ENCODE data around the gene EFHD2. TPM values are rescaled to one million over a fixed set of nuclear protein-coding genes. Genes with fewer than 3 reads are reported as not detected.

Gene EFHD2
- total RNA-seq, 1 experiment from 2014 or later, result 69.7 TPM

DNA sequence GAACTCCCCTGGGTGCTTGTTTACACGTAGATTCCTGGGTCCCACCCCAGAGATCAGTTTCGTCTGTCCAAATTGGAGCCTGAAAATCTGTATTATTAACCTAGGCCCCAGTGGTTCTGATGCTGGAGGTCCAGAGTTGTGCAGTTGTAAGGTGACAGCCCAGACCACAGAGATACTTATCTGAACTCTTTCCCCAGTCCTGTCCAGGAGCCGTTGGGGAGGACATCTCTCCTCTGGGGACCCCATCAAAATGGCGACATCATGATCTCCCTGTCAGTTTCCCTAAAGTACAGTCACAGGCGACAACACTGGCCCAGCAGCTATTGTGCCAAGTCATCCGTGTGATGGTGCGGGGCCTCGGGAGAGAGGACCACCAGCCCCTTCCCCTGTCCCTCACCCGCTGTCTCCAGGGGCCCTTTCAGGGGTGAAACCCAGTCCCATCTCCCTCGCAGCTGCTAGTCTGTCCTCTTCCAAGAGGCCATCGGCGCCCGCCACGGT is 749 bp upstream of the EFHD2 start:
- ChIA-PET RAD21 (ENCODE audit: low non-redundant PET in 1 of 2, low total read pairs in 2 of 2, uncharacterized antibody in 2 of 2, unreplicated experiment in 2 of 2) (no interaction called here), CTCF (no interaction called here), POLR2A (no interaction called here)
- TF ChIP-seq, protein P1, sequence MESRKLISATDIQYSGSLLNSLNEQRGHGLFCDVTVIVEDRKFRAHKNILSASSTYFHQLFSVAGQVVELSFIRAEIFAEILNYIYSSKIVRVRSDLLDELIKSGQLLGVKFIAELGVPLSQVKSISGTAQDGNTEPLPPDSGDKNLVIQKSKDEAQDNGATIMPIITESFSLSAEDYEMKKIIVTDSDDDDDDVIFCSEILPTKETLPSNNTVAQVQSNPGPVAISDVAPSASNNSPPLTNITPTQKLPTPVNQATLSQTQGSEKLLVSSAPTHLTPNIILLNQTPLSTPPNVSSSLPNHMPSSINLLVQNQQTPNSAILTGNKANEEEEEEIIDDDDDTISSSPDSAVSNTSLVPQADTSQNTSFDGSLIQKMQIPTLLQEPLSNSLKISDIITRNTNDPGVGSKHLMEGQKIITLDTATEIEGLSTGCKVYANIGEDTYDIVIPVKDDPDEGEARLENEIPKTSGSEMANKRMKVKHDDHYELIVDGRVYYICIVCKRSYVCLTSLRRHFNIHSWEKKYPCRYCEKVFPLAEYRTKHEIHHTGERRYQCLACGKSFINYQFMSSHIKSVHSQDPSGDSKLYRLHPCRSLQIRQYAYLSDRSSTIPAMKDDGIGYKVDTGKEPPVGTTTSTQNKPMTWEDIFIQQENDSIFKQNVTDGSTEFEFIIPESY (IDR thresholded peaks at IDR 0.05; ENCODE audit: extremely low read depth, insufficient replicate concordance, low read length), result no peak
- TF ChIP-seq ELF1 (IDR thresholded peaks at IDR 0.05; ENCODE audit: borderline replicate concordance, low read depth) (no peak), SIN3A (IDR thresholded peaks at IDR 0.05; ENCODE audit: low read depth) (no peak), SRF (IDR thresholded peaks at IDR 0.05; ENCODE audit: low read depth) (no peak), EZH2 (IDR thresholded peaks at IDR 0.05) (no peak), FOSL1 (IDR thresholded peaks at IDR 0.05; ENCODE audit: low read depth) (no peak), CBX3 (IDR thresholded peaks at IDR 0.05; ENCODE audit: low read depth) (no peak), SP1 (IDR thresholded peaks at IDR 0.05; ENCODE audit: low read depth) (no peak)
- TF ChIP-seq, protein P2, sequence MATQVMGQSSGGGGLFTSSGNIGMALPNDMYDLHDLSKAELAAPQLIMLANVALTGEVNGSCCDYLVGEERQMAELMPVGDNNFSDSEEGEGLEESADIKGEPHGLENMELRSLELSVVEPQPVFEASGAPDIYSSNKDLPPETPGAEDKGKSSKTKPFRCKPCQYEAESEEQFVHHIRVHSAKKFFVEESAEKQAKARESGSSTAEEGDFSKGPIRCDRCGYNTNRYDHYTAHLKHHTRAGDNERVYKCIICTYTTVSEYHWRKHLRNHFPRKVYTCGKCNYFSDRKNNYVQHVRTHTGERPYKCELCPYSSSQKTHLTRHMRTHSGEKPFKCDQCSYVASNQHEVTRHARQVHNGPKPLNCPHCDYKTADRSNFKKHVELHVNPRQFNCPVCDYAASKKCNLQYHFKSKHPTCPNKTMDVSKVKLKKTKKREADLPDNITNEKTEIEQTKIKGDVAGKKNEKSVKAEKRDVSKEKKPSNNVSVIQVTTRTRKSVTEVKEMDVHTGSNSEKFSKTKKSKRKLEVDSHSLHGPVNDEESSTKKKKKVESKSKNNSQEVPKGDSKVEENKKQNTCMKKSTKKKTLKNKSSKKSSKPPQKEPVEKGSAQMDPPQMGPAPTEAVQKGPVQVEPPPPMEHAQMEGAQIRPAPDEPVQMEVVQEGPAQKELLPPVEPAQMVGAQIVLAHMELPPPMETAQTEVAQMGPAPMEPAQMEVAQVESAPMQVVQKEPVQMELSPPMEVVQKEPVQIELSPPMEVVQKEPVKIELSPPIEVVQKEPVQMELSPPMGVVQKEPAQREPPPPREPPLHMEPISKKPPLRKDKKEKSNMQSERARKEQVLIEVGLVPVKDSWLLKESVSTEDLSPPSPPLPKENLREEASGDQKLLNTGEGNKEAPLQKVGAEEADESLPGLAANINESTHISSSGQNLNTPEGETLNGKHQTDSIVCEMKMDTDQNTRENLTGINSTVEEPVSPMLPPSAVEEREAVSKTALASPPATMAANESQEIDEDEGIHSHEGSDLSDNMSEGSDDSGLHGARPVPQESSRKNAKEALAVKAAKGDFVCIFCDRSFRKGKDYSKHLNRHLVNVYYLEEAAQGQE (IDR thresholded peaks at IDR 0.05; ENCODE audit: low read depth), result no peak
- Histone ChIP-seq H3K4me2 (ENCODE audit: low read length) (peak overlapping the region; percentile 98), H4K20me1 (ENCODE audit: insufficient read depth) (no peaks in the 10 kb centered on the region), H3K27me3 (ENCODE audit: insufficient read depth, low read length) (no peaks in the 10 kb centered on the region), H3K4me1 (ENCODE audit: control insufficient read depth in 1 of 2, insufficient read depth in 2 of 2, low read length in 2 of 2) (peaks cover 3 to 47% of the 10 kb centered on the region in 2 experiments; a peak in 3 of 4 replicates), H3K9me3 (ENCODE audit: control insufficient read depth in 1 of 2, insufficient read depth in 1 of 2, low read depth in 1 of 2, low read length in 2 of 2) (no peaks in the 10 kb centered on the region), H2AFZ (ENCODE audit: low read depth, low read length, poor library complexity, severe bottlenecking) (no peak overlapping the region), H3K36me3 (ENCODE audit: control insufficient read depth in 1 of 2, insufficient read depth in 2 of 2, low read length in 2 of 2) (peaks cover 0 to 8% of the 10 kb centered on the region in 2 experiments; a peak in 1 of 4 replicates), H3K9ac (ENCODE audit: low read length) (peak overlapping the region; percentile 93), H3K9me2 (ENCODE audit: insufficient read depth) (no peaks in the 10 kb centered on the region), H3K79me2 (ENCODE audit: insufficient read depth, low read length) (peaks cover 42% of the 10 kb centered on the region), H3K4me3 (replicated peaks in 1 of 2; ENCODE audit: low read depth in 1 of 2, low read length in 2 of 2) (peak overlapping the region; percentile 87 to 94), H3K27ac (ENCODE audit: low read depth, low read length) (no peak overlapping the region)
- DNase-seq (ENCODE audit: low read depth, low spot score) (no peak), ATAC-seq (no peak)
- BruUV-seq (replicated peaks), result no TSS peak
- intact Hi-C loops (cut with micrococcal nuclease), result no loop called here

Measured in HCT116 (cell line).